Measurements from ENCODE around the gene AFG3L2.

- TF ChIP-seq CTCF (IDR thresholded peaks at IDR 0.05; ENCODE audit: low read length) (no peak), EZH2 (IDR thresholded peaks at IDR 0.05; ENCODE audit: borderline replicate concordance, low read length) (no peak)
Observed at GRCh38 chr18:12287684-12288402, 89.2 kb downstream of the AFG3L2 start.

Measured in OCI-LY1 (cell line).